Peyer's patch (tissue), 4 donors: ENCODE measurements around the gene CTNS. TPM values are rescaled to one million over a fixed set of nuclear protein-coding genes. Genes with fewer than 3 reads are reported as not detected.

Experiments
- DNase-seq, 3 donors: peaks; one replicate each; pipeline ENCODE4 v3.0.0-alpha.2; 2017 to 2019
- H3K27ac ChIP-seq, 4 donors: fragments of 200-600 bp; sonication (generic); one replicate each; pipeline ENCODE4 v1.5.1; 2016 to 2019
- H3K27me3 ChIP-seq, 2 donors: fragments of 200-600 bp; sonication (generic); one replicate each; pipeline ENCODE4 v1.5.1; 2019
- H3K36me3 ChIP-seq, 3 donors: fragments of 200-600 bp; sonication (generic); one replicate each; pipeline ENCODE4 v1.5.1; 2016 to 2019
- H3K4me1 ChIP-seq, 4 donors: fragments of 200-600 bp; sonication (generic); one replicate each; pipeline ENCODE4 v1.5.1; 2016 to 2019
- H3K4me3 ChIP-seq, 4 donors: fragments of 200-600 bp; sonication (generic); 1 replicate in 3 of 4; 2 replicates in 1 of 4; pipeline ENCODE4 v1.5.1; 2016 to 2019; ENCODE audit warnings: mild to moderate bottlenecking in 1 of 4
- H3K9me3 ChIP-seq, 4 donors: fragments of 200-600 bp; sonication (generic); one replicate each; pipeline ENCODE4 v1.5.1; 2016 to 2019; ENCODE audit warnings: mild to moderate bottlenecking in 1 of 4
- POLR2A ChIP-seq, 2 donors: fragments of 450-650 bp; IDR thresholded peaks; one replicate each; pipeline ENCODE4 v1.5.1; 2017; ENCODE audit warnings: antibody characterized with exemption in 2 of 2, mild to moderate bottlenecking in 2 of 2, moderate library complexity in 2 of 2
- total RNA-seq, 4 donors: library from RNA; depleted of rRNA; stranded (reverse); fragments of >200 nt; gene quantifications; one replicate each; pipeline ENCODE4 v1.1.0, GENCODE V29; 2016
- TF ChIP-seq, protein P1 (sequence below), 6 experiments: fragments of 450-650 bp in 4 of 6; fragments of 200-600 bp in 2 of 6; sonication (generic) in 1 of 6; IDR thresholded peaks; one replicate each; pipeline ENCODE4 v1.5.1; 2017 to 2019; ENCODE audit warnings: antibody characterized with exemption in 6 of 6, mild to moderate bottlenecking in 3 of 6, moderate library complexity in 1 of 6

CTNS gene
- total RNA-seq, 4 donors from 2014 or later = 21.5 to 30.1 (median 27.7) TPM

DNA sequence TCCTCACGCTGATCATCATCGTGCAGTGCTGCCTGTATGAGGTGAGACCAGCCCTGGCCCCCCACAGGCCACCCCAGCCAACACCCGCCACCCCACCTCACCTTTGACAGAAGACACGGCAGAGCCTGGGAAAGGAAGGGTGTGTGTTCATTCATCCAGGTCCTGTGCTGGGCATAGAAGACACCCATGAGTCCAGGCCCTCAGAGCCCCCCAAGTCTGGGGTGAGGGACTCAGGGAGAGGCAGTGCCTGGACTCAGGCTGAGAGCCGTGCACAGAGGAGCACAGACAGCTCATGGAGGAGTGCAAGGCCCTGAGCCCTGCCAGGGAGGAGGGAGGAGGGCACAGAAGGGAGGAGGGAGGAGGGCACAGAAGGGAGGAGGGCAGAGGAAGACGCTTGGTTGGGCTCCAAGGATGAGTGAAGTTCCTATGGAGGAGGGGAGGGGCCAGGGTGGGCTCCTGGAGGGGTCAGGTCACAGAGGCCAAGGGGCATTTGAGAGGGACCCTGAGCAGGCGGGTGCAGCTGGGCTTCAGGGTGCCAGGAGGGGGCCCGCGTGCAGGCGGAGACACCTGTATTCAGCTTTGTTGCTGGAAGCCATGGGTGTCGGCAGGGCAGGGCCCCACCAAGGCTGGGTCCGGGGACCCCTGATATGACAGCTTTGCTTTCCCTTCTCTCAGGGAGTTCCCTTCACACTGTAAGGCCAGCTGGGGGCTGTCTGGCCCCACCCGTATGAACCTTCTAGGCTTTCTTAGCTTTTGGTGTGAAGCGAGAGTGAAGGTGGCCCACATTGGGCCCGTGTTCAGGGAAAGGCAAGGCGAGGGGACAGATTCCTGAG is 20.4 kb downstream of the CTNS start:
- Histone ChIP-seq H3K4me3 (no peak overlapping the region), H3K27me3 (no peaks in the 10 kb centered on the region), H3K9me3 (no peaks in the 10 kb centered on the region), H3K4me1 (peaks cover 0 to 16% (median 0%) of the 10 kb centered on the region in 4 donors), H3K27ac (no peak overlapping the region), H3K36me3 (peaks cover 0 to 21% (median 0%) of the 10 kb centered on the region in 3 donors)
- no peak for TF ChIP-seq POLR2A (IDR thresholded peaks at IDR 0.05)
- TF ChIP-seq, protein P1, sequence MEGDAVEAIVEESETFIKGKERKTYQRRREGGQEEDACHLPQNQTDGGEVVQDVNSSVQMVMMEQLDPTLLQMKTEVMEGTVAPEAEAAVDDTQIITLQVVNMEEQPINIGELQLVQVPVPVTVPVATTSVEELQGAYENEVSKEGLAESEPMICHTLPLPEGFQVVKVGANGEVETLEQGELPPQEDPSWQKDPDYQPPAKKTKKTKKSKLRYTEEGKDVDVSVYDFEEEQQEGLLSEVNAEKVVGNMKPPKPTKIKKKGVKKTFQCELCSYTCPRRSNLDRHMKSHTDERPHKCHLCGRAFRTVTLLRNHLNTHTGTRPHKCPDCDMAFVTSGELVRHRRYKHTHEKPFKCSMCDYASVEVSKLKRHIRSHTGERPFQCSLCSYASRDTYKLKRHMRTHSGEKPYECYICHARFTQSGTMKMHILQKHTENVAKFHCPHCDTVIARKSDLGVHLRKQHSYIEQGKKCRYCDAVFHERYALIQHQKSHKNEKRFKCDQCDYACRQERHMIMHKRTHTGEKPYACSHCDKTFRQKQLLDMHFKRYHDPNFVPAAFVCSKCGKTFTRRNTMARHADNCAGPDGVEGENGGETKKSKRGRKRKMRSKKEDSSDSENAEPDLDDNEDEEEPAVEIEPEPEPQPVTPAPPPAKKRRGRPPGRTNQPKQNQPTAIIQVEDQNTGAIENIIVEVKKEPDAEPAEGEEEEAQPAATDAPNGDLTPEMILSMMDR (IDR thresholded peaks at IDR 0.05) = no peak
- DNase-seq = no peak

DNA sequence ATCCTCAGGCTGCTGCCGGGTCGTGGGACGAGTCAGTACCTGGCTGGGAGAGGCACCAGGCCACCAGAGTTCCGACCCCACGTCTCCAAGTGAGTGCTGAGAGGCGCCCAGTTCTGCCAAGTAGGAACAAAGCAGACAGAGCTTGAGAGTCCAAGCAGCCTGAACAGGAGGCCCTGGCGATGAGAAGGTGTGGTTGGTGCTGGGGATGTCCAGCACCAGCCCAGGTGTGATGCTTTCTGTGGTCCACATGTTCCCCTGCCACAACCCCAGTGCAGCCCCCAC is 21.0 kb downstream of the CTNS start:
- Histone ChIP-seq H3K27me3 (no peaks in the 10 kb centered on the region), H3K9me3 (no peaks in the 10 kb centered on the region), H3K4me3 (no peak overlapping the region), H3K27ac (no peak overlapping the region), H3K36me3 (peaks cover 0 to 25% (median 0%) of the 10 kb centered on the region in 3 donors), H3K4me1 (peaks cover 0 to 16% (median 0%) of the 10 kb centered on the region in 4 donors)
- no peak for TF ChIP-seq POLR2A (IDR thresholded peaks at IDR 0.05)
- TF ChIP-seq, protein P1 (IDR thresholded peaks at IDR 0.05) = no peak
- no peak for DNase-seq

DNA sequence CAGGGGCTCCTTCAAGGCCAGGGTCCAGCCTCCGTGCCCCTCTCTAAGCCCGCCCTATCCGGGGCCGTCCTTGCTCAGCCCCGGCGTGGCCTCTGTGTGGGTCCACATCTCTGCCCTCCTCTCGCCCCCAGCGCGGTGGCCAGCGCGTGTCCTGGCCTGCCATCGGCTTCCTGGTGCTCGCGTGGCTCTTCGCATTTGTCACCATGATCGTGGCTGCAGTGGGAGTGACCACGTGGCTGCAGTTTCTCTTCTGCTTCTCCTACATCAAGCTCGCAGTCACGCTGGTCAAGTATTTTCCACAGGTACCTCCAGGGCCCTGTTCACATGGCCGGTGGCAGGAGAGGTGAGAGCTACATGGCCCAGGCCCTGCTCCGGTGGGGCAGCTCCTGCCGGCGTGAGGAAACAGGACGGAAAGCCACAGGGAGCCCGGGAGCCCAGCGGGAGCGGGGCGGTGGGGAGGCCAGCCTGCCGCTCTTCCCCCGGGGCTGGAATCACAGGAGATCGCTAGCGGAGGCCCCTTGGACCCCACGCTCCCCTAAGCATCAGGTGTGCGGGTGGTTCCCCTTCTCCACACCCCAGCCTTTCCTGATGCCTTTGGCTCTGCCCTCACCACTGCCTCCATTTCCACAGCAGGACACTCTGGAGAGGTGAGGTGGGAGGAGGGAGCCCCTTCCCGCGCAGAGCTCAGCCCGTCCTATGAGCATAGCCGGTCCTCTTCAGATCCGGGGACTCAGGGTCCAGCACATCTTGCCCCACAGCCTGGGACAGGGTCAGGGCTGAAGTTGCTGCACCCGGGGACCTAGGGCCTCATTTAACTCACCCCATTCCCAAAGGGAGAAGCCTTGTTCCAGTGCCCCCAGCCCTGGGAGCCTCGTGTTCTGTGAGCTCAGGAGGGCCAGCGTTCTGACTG is 21.6 kb downstream of the CTNS start:
- H3K4me1 ChIP-seq = peaks cover 0 to 16% (median 0%) of the 10 kb centered on the region in 4 donors
- TF ChIP-seq, protein P1 (IDR thresholded peaks at IDR 0.05) = no peak
- no peak for TF ChIP-seq POLR2A (IDR thresholded peaks at IDR 0.05)
- H3K27ac ChIP-seq = peak overlapping the region in 1 of 4 donors; percentile 62
- no peak for DNase-seq
- H3K36me3 ChIP-seq = peaks cover 0 to 31% (median 0%) of the 10 kb centered on the region in 3 donors
- no peaks in the 10 kb centered on the region for H3K9me3 ChIP-seq
- no peak overlapping the region for H3K4me3 ChIP-seq
- H3K27me3 ChIP-seq = no peaks in the 10 kb centered on the region

DNA sequence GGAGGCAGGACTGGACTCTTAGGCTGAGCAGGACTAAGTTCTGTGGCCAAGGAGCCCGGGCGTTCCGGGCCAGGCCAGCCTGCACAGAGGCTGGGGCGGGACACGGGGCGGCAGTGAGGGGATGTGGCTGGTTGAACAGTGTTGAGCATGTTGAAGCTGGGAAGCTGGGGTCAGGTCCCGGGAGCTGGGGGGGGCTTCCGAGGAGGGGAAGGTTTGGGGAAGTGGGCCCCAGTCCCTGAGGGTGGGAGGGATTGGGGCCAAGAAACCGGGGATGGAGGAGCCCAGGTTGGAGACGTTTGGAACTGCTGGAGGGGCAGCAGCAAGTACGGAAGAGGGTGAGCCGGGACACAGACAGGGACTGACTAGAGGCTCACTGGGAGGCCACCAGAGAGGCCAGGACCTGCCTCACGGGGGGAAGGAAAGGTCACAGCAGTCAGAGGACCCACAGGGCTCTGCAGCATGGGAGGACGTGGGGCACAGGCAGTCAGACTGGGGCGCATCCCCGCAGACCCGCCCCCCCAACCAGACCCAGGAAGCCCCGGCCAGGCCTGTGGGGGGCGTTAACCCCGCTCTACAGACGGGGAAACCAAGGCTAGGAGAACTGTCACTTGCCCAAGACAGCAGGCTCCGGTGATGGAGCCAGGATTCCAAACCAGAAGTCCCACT is 22.4 kb downstream of the CTNS start:
- no peak overlapping the region for H3K4me3 ChIP-seq
- peaks cover 0 to 16% (median 0%) of the 10 kb centered on the region in 4 donors for H3K4me1 ChIP-seq
- peaks cover 0 to 39% (median 0%) of the 10 kb centered on the region in 3 donors for H3K36me3 ChIP-seq
- H3K9me3 ChIP-seq = no peaks in the 10 kb centered on the region
- peak overlapping the region; percentile 18 to 62 (median 36) for H3K27ac ChIP-seq
- TF ChIP-seq, protein P1 (IDR thresholded peaks at IDR 0.05) = no peak
- TF ChIP-seq POLR2A (IDR thresholded peaks at IDR 0.05) = no peak
- H3K27me3 ChIP-seq = no peaks in the 10 kb centered on the region
- DNase-seq = no peak

DNA sequence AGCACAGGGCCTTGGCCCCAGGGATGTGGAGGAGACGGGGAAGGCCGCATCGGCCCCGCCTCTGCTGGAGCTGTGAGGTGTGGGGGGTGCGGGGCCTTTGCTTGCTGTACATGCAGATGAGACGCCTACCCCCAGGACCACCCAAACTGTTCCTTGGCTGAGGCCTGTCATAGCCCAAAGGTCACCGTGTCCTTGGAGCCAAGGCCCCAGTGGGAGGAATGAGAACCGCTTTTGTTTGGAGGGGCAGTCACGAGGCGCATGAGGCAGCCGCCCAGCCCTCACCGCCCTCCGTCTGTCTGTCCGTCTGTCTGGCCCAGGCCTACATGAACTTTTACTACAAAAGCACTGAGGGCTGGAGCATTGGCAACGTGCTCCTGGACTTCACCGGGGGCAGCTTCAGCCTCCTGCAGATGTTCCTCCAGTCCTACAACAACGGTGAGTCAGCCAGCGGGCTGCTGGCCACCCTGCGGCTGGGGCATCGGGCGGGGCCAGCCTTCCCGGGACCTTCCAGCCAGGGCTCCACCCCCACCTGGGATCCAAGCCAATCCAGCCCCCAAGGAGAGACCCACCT is 23.1 kb downstream of the CTNS start:
- TF ChIP-seq, protein P1 (IDR thresholded peaks at IDR 0.05) = peak in 1 of 6 experiments; percentile 22
- TF ChIP-seq POLR2A (IDR thresholded peaks at IDR 0.05) = no peak
- no peaks in the 10 kb centered on the region for H3K9me3 ChIP-seq
- peaks cover 0 to 16% (median 0%) of the 10 kb centered on the region in 4 donors for H3K4me1 ChIP-seq
- H3K36me3 ChIP-seq = peaks cover 0 to 46% (median 0%) of the 10 kb centered on the region in 3 donors
- peak overlapping the region; percentile 18 to 62 (median 36) for H3K27ac ChIP-seq
- DNase-seq = peak in 2 of 3 donors; percentile 71 to 75
- H3K4me3 ChIP-seq = no peak overlapping the region
- no peaks in the 10 kb centered on the region for H3K27me3 ChIP-seq
